PC-3 (cell line): ENCODE results near the gene CIZ1. TPM values are rescaled to one million over a fixed set of nuclear protein-coding genes. Genes with fewer than 3 reads are reported as not detected.

ENCODE experiments used
- ATAC-seq: fragments of 200-7000 bp; cut with Tn5 transposase; 2 replicates; pipeline ENCODE4 v1.9.1; 2020; ENCODE audit warnings: mild to moderate bottlenecking, moderate library complexity
- BruUV-seq: library from RNA; stranded (reverse); fragments of 400-500 nt; replicated peaks from 2 replicates; lab custom pipeline; 2021; lab: Mats Ljungman, UMichigan
- CTCF ChIA-PET: fragments of 300-600 bp; sonication (Branson Sonifier 250); formaldehyde crosslinking; loops from one replicate; lab custom pipeline; 2022; ENCODE audit warnings: antibody characterized with exemption; lab: Charles Lee
- POLR2A ChIA-PET: fragments of 300-600 bp; sonication (Branson Sonifier 250); formaldehyde crosslinking; loops from one replicate; lab custom pipeline; 2022; ENCODE audit warnings: antibody characterized with exemption; ENCODE audit not compliant: unreplicated experiment; lab: Charles Lee
- DNase-seq: peaks from one replicate; pipeline ENCODE4 v3.0.0-alpha.2; 2015
- H2AFZ ChIP-seq: fragments of 300-600 bp; sonication (generic); 2 replicates; pipeline ENCODE4 v1.6.0; 2016; ENCODE audit warnings: antibody characterized with exemption, low read length
- H3F3A ChIP-seq: fragments of 300-600 bp; sonication (generic); one replicate; pipeline ENCODE4 v1.6.0; 2017; ENCODE audit warnings: antibody characterized with exemption, low read length, control low read depth, mild to moderate bottlenecking; ENCODE audit not compliant: unreplicated experiment
- H3K27ac ChIP-seq: fragments of 300-600 bp; sonication (generic); 2 replicates; pipeline ENCODE4 v1.5.1; 2016; ENCODE audit warnings: mild to moderate bottlenecking, low read length
- H3K27me3 ChIP-seq: fragments of 300-600 bp; sonication (generic); 2 replicates; pipeline ENCODE4 v1.6.1; 2016; ENCODE audit warnings: low read length, mixed read lengths
- H3K36me3 ChIP-seq: fragments of 300-600 bp; sonication (generic); 2 replicates; pipeline ENCODE4 v1.6.1; 2016; ENCODE audit warnings: low read depth, mixed run types, low read length, mixed read lengths
- H3K4me1 ChIP-seq: fragments of 300-600 bp; sonication (generic); 2 replicates; pipeline ENCODE4 v1.5.1; 2016; ENCODE audit warnings: low read length; ENCODE audit not compliant: insufficient read depth
- H3K4me2 ChIP-seq: fragments of 300-600 bp; sonication (generic); 2 replicates; pipeline ENCODE4 v1.6.0; 2016; ENCODE audit warnings: low read length
- H3K4me3 ChIP-seq: fragments of 300-600 bp; sonication (generic); 2 replicates; pipeline ENCODE4 v1.5.1; 2016; ENCODE audit warnings: mild to moderate bottlenecking, low read length, mixed read lengths
- H3K79me2 ChIP-seq: fragments of 300-600 bp; sonication (generic); 2 replicates; pipeline ENCODE4 v1.6.1; 2017; ENCODE audit warnings: low read length, mixed read lengths
- H3K9ac ChIP-seq: fragments of 300-600 bp; sonication (generic); 2 replicates; pipeline ENCODE4 v1.6.0; 2016; ENCODE audit warnings: mild to moderate bottlenecking, low read length
- H3K9me2 ChIP-seq: fragments of 300-600 bp; sonication (generic); replicated peaks from 2 replicates; pipeline ENCODE4 v1.6.1; 2016; ENCODE audit warnings: mixed run types, low read length, mixed read lengths
- H3K9me3 ChIP-seq: fragments of 300-600 bp; sonication (generic); 2 replicates; pipeline ENCODE4 v1.6.1; 2016; ENCODE audit warnings: low read length, mixed read lengths
- H4K20me1 ChIP-seq: fragments of 300-600 bp; sonication (generic); 2 replicates; pipeline ENCODE4 v1.6.1; 2016; ENCODE audit warnings: low read length, mixed read lengths
- CTCF ChIP-seq: fragments of 300-600 bp; sonication (generic); conservative IDR thresholded peaks from 2 replicates; pipeline ENCODE4 v1.5.1; 2017; ENCODE audit warnings: antibody characterized with exemption, low read depth, mild to moderate bottlenecking, low read length
- EZH2 ChIP-seq: fragments of 300-600 bp; sonication (generic); IDR thresholded peaks from one replicate; pipeline ENCODE4 v1.6.1; 2017; ENCODE audit warnings: antibody characterized with exemption, mild to moderate bottlenecking, low read length; ENCODE audit not compliant: unreplicated experiment
- EZH2phosphoT487 ChIP-seq: fragments of 300-600 bp; sonication (generic); IDR thresholded peaks from 2 replicates; pipeline ENCODE4 v1.6.1; 2018; ENCODE audit warnings: mild to moderate bottlenecking, antibody characterized with exemption, low read length, borderline replicate concordance
- intact Hi-C: fragments of 100-400 bp; cut with micrococcal nuclease; formaldehyde crosslinking; loops from 2 replicates; pipeline ENCODE4 v1.9.0; 2023
- total RNA-seq: library from RNA; depleted of rRNA; stranded (reverse); fragments of >200 nt; gene quantifications from 2 replicates; pipeline ENCODE4 v1.2.3, GENCODE V29; 2014

Gene CIZ1
- total RNA-seq, 1 experiment from 2014 or later = 46.1 TPM

GRCh38 chr9:128218518-128219389, 27.4 kb upstream of the CIZ1 start:
- Histone ChIP-seq H3K27ac (no peak overlapping the region), H3K9ac (no peak overlapping the region), H3K79me2 (no peaks in the 10 kb centered on the region), H3F3A (no peaks in the 10 kb centered on the region), H3K4me2 (no peak overlapping the region), H3K9me2 (no peaks in the 10 kb centered on the region), H3K9me3 (no peaks in the 10 kb centered on the region), H3K4me3 (no peak overlapping the region), H3K36me3 (no peaks in the 10 kb centered on the region), H4K20me1 (no peaks in the 10 kb centered on the region), H3K4me1 (peaks cover 10% of the 10 kb centered on the region; the same call in 1 of the 2 replicates), H3K27me3 (no peaks in the 10 kb centered on the region), H2AFZ (no peak overlapping the region)
- peak; percentile 69 for ATAC-seq
- POLR2A ChIA-PET = no interaction called here
- DNase-seq = peak; percentile 55
- intact Hi-C loops = no loop called here
- CTCF ChIA-PET = interaction anchor here (0.5 kb wide), 1 partner anchor 12 kb away, joined by 7 read pairs; no protein-coding TSS in a partner anchor
- BruUV-seq = no TSS peak
- TF ChIP-seq EZH2 (no peak), CTCF (no peak), EZH2phosphoT487 (no peak)

GRCh38 chr9:128218172-128218517, 26.8 kb upstream of the CIZ1 start:
- no TSS peak for BruUV-seq
- ATAC-seq (no peak), DNase-seq (no peak)
- Histone ChIP-seq H3K9ac (no peak overlapping the region), H3K9me2 (no peaks in the 10 kb centered on the region), H3K79me2 (no peaks in the 10 kb centered on the region), H3K27ac (no peak overlapping the region), H3K27me3 (no peaks in the 10 kb centered on the region), H3K9me3 (no peaks in the 10 kb centered on the region), H3K4me3 (no peak overlapping the region), H2AFZ (no peak overlapping the region), H3F3A (no peaks in the 10 kb centered on the region), H3K4me2 (no peak overlapping the region), H3K4me1 (peaks cover 10% of the 10 kb centered on the region; the same call in 1 of the 2 replicates), H3K36me3 (no peaks in the 10 kb centered on the region), H4K20me1 (no peaks in the 10 kb centered on the region)
- ChIA-PET CTCF (interaction anchor here (0.5 kb wide), 1 partner anchor 12 kb away, joined by 7 read pairs; no protein-coding TSS in a partner anchor), POLR2A (no interaction called here)
- no peak for TF ChIP-seq CTCF
- TF ChIP-seq EZH2 = no peak
- no peak for TF ChIP-seq EZH2phosphoT487
- intact Hi-C loops = no loop called here
